ENCODE data around the gene RCE1. TPM values are rescaled to one million over a fixed set of nuclear protein-coding genes. Genes with fewer than 3 reads are reported as not detected.

The RCE1 gene
- total and polyA plus RNA-seq, 2 experiments from 2014 or later = 19.8 to 41.4 TPM

DNA sequence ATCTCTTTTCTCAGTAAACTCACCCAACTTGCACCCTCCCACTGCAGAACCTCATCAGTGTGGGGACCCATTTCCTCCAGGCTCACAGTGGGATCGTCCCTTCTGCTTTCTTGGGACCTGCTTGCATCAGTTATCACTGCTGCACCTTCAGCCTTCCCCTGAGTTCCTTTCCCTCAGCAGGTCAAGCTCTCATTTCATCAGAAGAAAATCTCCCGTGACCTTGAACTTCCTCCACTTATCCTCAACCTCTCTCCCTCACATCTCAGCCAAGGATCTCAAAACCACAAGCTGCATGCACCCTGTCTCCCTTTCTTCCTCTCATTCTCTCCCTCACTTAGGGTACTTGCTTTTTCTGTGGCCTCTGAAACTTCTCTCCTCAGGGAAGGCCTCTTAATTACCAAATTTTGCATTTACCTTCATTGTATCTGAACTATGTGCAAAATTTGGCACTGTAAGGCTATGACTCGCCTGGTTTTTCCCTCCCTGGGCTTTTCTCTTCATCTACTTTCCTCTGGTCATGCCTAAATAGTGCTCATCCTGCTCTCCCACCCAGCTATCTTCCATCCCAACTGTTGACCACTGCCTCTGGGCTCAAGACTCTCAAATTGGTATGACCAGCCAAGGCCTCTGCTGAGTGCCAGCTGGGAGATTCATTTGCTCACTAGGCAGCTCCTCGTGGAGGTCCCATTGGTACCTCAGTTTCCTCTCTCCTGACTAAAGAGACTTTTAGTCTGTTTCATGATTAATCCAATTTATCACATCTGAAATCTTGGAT is 2.7 kb upstream of the RCE1 start:
- H3K4me2 ChIP-seq = no peak overlapping the region
- peaks cover 37% of the 10 kb centered on the region for H3K79me2 ChIP-seq
- H3K36me3 ChIP-seq (replicated peaks; ENCODE audit: insufficient read depth, low read depth) = no peaks in the 10 kb centered on the region
- H3K9me2 ChIP-seq (replicated peaks; ENCODE audit: insufficient read depth) = no peaks in the 10 kb centered on the region
- no peak overlapping the region for H2AFZ ChIP-seq
- WGBS (ENCODE audit: low lambda C conversion rate, missing lambda C conversion rate) = 97% methylated on average over 4 of the region's 4 CpGs
- H4K20me1 ChIP-seq (ENCODE audit: insufficient read depth, poor library complexity, severe bottlenecking) = peaks cover 6% of the 10 kb centered on the region
- H3K9me3 ChIP-seq (ENCODE audit: low read depth) = no peaks in the 10 kb centered on the region
- TF ChIP-seq EZH2phosphoT487 (IDR thresholded peaks at IDR 0.05; ENCODE audit: low read depth, severe bottlenecking, unreplicated experiment) (no peak), EZH2 (IDR thresholded peaks at IDR 0.05; ENCODE audit: borderline replicate concordance) (no peak)
- DNase-seq (ENCODE audit: low spot score) = peak; percentile 1
- H3K4me1 ChIP-seq (ENCODE audit: insufficient read depth) = peaks cover 16% of the 10 kb centered on the region
- no peak overlapping the region for H3K4me3 ChIP-seq
- H3K27ac ChIP-seq = no peak overlapping the region
- no peaks in the 10 kb centered on the region for H3K27me3 ChIP-seq

GRCh38 chr11:66841861-66842260 is 1.4 kb upstream of the RCE1 start:
- WGBS (ENCODE audit: low lambda C conversion rate, missing lambda C conversion rate) = 89% methylated on average over 7 of the region's 7 CpGs
- TF ChIP-seq EZH2phosphoT487 (IDR thresholded peaks at IDR 0.05; ENCODE audit: low read depth, severe bottlenecking, unreplicated experiment) (no peak), CTCF (IDR thresholded peaks at IDR 0.05; ENCODE audit: poor library complexity) (no peak), EZH2 (IDR thresholded peaks at IDR 0.05; ENCODE audit: borderline replicate concordance) (no peak)
- Histone ChIP-seq H3K27ac (peak overlapping the region; percentile 99), H3K4me2 (peak overlapping the region; percentile 95), H3K79me2 (peaks cover 37% of the 10 kb centered on the region), H3K9me2 (replicated peaks; ENCODE audit: insufficient read depth) (no peaks in the 10 kb centered on the region), H4K20me1 (ENCODE audit: insufficient read depth, poor library complexity, severe bottlenecking) (peaks cover 6% of the 10 kb centered on the region), H3K27me3 (no peaks in the 10 kb centered on the region), H3K4me3 (peak overlapping the region; percentile 97), H3K9me3 (ENCODE audit: low read depth) (no peaks in the 10 kb centered on the region), H2AFZ (no peak overlapping the region), H3K36me3 (replicated peaks; ENCODE audit: insufficient read depth, low read depth) (no peaks in the 10 kb centered on the region), H3K4me1 (ENCODE audit: insufficient read depth) (peaks cover 16% of the 10 kb centered on the region)
- DNase-seq (ENCODE audit: low spot score) = no peak

DNA sequence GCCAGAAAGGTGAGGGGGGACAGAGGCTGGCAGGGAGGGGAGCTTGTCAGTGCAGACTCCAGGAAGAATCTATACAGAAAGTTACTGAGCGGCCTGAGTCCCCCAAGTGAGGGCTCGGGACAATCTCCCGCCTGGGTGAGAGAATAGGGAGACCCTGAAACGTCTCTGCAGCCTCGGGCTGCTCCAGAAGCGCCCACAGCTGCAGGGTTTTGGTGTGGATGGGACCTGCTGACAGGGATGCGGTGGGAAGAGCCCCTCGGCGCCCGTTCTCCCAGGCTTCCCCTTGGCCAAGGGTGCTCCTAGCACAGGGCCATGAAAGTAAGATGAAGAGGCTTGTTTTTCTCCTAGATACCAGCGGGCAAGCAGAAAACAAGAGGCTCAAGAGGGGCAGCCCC is 743 bp upstream of the RCE1 start:
- Histone ChIP-seq H3K4me2 (peak overlapping the region; percentile 95), H3K9me2 (replicated peaks; ENCODE audit: insufficient read depth) (no peaks in the 10 kb centered on the region), H3K36me3 (replicated peaks; ENCODE audit: insufficient read depth, low read depth) (no peaks in the 10 kb centered on the region), H3K4me3 (peak overlapping the region; percentile 97), H3K4me1 (ENCODE audit: insufficient read depth) (peaks cover 16% of the 10 kb centered on the region), H4K20me1 (ENCODE audit: insufficient read depth, poor library complexity, severe bottlenecking) (peaks cover 6% of the 10 kb centered on the region), H3K9me3 (ENCODE audit: low read depth) (no peaks in the 10 kb centered on the region), H2AFZ (peak overlapping the region; percentile 89), H3K79me2 (peaks cover 37% of the 10 kb centered on the region), H3K27me3 (no peaks in the 10 kb centered on the region), H3K27ac (peak overlapping the region; percentile 99)
- DNase-seq (ENCODE audit: low spot score) = no peak
- whole genome bisulfite sequencing (ENCODE audit: low lambda C conversion rate, missing lambda C conversion rate) = 6% methylated on average over 11 of the region's 11 CpGs
- TF ChIP-seq CTCF (IDR thresholded peaks at IDR 0.05; ENCODE audit: poor library complexity) (no peak), EZH2 (IDR thresholded peaks at IDR 0.05; ENCODE audit: borderline replicate concordance) (no peak), EZH2phosphoT487 (IDR thresholded peaks at IDR 0.05; ENCODE audit: low read depth, severe bottlenecking, unreplicated experiment) (no peak)

GRCh38 chr11:66843776-66844495 is 695 bp downstream of the RCE1 start:
- Histone ChIP-seq H3K79me2 (peaks cover 37% of the 10 kb centered on the region), H3K9me2 (replicated peaks; ENCODE audit: insufficient read depth) (no peaks in the 10 kb centered on the region), H4K20me1 (ENCODE audit: insufficient read depth, poor library complexity, severe bottlenecking) (peaks cover 6% of the 10 kb centered on the region), H3K9me3 (ENCODE audit: low read depth) (no peaks in the 10 kb centered on the region), H3K4me2 (peak overlapping the region; percentile 98), H3K27ac (peak overlapping the region; percentile 99), H3K36me3 (replicated peaks; ENCODE audit: insufficient read depth, low read depth) (no peaks in the 10 kb centered on the region), H3K4me1 (ENCODE audit: insufficient read depth) (peaks cover 16% of the 10 kb centered on the region), H3K27me3 (no peaks in the 10 kb centered on the region), H2AFZ (peak overlapping the region; percentile 88), H3K4me3 (peak overlapping the region; percentile 86)
- no peak for TF ChIP-seq EZH2phosphoT487 (IDR thresholded peaks at IDR 0.05; ENCODE audit: low read depth, severe bottlenecking, unreplicated experiment)
- DNase-seq (ENCODE audit: low spot score) = no peak
- WGBS (ENCODE audit: low lambda C conversion rate, missing lambda C conversion rate) = 20% methylated on average over 16 of the region's 16 CpGs
